DMS153 (cell line): ENCODE results near the gene RLIM.

ENCODE experiments used
- DNase-seq: peaks from one replicate; lab custom pipeline; 2025; lab: John Stamatoyannopoulos, UW

RLIM gene

GRCh38 chrX:74536832-74537371, 77.5 kb downstream of the RLIM start:
- no peak for DNase-seq

- peak; percentile 72 for DNase-seq
Observed at GRCh38 chrX:74536152-74536831, 78.1 kb downstream of the RLIM start.

- peak; percentile 1 for DNase-seq
Observed at GRCh38 chrX:74535408-74536151, 78.8 kb downstream of the RLIM start.
